ENCODE data around the gene OR2T27. TPM values are rescaled to one million over a fixed set of nuclear protein-coding genes. Genes with fewer than 3 reads are reported as not detected.

OR2T27 gene
- total RNA-seq, 1 donor from 2014 or later, result not detected

GRCh38 chr1:248611883-248612414 is 43.4 kb downstream of the OR2T27 start:
- H3K36me3 ChIP-seq, result no peaks in the 10 kb centered on the region
- H3K27me3 ChIP-seq, result no peaks in the 10 kb centered on the region
- no peak for DNase-seq (ENCODE audit: low spot score in 2 of 2)
- intact Hi-C loops (cut with DNase I), result no loop called here
- no peak overlapping the region for H3K27ac ChIP-seq
- H3K4me1 ChIP-seq, result no peaks in the 10 kb centered on the region
- TF ChIP-seq CTCF (IDR thresholded peaks at IDR 0.05), result no peak
- no peaks in the 10 kb centered on the region for H3K9me3 ChIP-seq
- no peak overlapping the region for H3K4me3 ChIP-seq

- Histone ChIP-seq H3K4me1 (no peaks in the 10 kb centered on the region), H3K36me3 (no peaks in the 10 kb centered on the region), H3K27me3 (no peaks in the 10 kb centered on the region), H3K9me3 (no peaks in the 10 kb centered on the region), H3K27ac (no peak overlapping the region), H3K4me3 (no peak overlapping the region)
- intact Hi-C loops (cut with DNase I), result no loop called here
- TF ChIP-seq CTCF (IDR thresholded peaks at IDR 0.05), result no peak
- no peak for DNase-seq (ENCODE audit: low spot score in 2 of 2)
Measured at GRCh38 chr1:248610301-248610700, 45.0 kb downstream of the OR2T27 start.

Other genes starting within 250 kb of the OR2T27 start
- gene OR2T2, start 209.9 kb downstream of the OR2T27 start, total RNA-seq, result not detected
- gene OR2T3, start 182.2 kb downstream of the OR2T27 start, total RNA-seq, result not detected
- gene OR2T5, start 166.9 kb downstream of the OR2T27 start, total RNA-seq, result not detected
- not detected for gene OR2G6, start 147.5 kb downstream of the OR2T27 start, total RNA-seq
- gene OR2T29, start 92.8 kb downstream of the OR2T27 start, total RNA-seq, result not detected
- not detected for gene OR2T34, start 80.8 kb downstream of the OR2T27 start, total RNA-seq
- not detected for gene OR2T10, start 57.8 kb downstream of the OR2T27 start, total RNA-seq
- 2.8 TPM for gene OR2T11, start 20.4 kb downstream of the OR2T27 start, total RNA-seq
- gene OR2T35, start 10.2 kb downstream of the OR2T27 start, total RNA-seq, result not detected
- gene OR14I1, start 47.2 kb upstream of the OR2T27 start, total RNA-seq, result not detected
- not detected for gene LYPD8, start 100.2 kb upstream of the OR2T27 start, total RNA-seq
- 15.9 TPM for gene SH3BP5L, start 170.4 kb upstream of the OR2T27 start, total RNA-seq
- 30.9 TPM for gene ZNF672, start 182.7 kb upstream of the OR2T27 start, total RNA-seq
- gene ZNF692, start 203.6 kb upstream of the OR2T27 start, total RNA-seq, result 13.8 TPM